GM19023 (cell line): Measurements from ENCODE around the gene ANK3.

Experiments
- ATAC-seq: cut with Tn5 transposase; IDR thresholded peaks from one replicate; pipeline ENCODE4 v1.9.1; 2021; ENCODE audit warnings: mild to moderate bottlenecking, moderate library complexity; ENCODE audit not compliant: unreplicated experiment

ANK3 gene

GRCh38 chr10:60286559-60286958 lies 103.1 kb downstream of the ANK3 start:
- no peak for ATAC-seq

GRCh38 chr10:60283397-60283796 lies 106.3 kb downstream of the ANK3 start:
- no peak for ATAC-seq

- no peak for ATAC-seq
These were observed 106.8 kb downstream of the ANK3 start for GRCh38 chr10:60282771-60283353.

- no peak for ATAC-seq
These were observed 107.8 kb downstream of the ANK3 start for GRCh38 chr10:60281792-60282353.

- ATAC-seq: no peak
These were observed 108.3 kb downstream of the ANK3 start for GRCh38 chr10:60281331-60281730.

- ATAC-seq: no peak
These were observed 109.2 kb downstream of the ANK3 start for GRCh38 chr10:60280475-60280874.

- ATAC-seq: no peak
These were observed 112.0 kb downstream of the ANK3 start for GRCh38 chr10:60277656-60278055.

GRCh38 chr10:60276232-60276631 lies 113.4 kb downstream of the ANK3 start:
- ATAC-seq: no peak

GRCh38 chr10:60271319-60272040 lies 118.2 kb downstream of the ANK3 start:
- no peak for ATAC-seq

GRCh38 chr10:60270426-60270825 lies 119.2 kb downstream of the ANK3 start:
- no peak for ATAC-seq

GRCh38 chr10:60267802-60268201 lies 121.9 kb downstream of the ANK3 start:
- ATAC-seq: no peak

- ATAC-seq: no peak
These were observed 123.2 kb downstream of the ANK3 start for GRCh38 chr10:60266513-60266912.

- ATAC-seq: no peak
These were observed 127.0 kb downstream of the ANK3 start for GRCh38 chr10:60262647-60263126.

GRCh38 chr10:60260321-60260720 lies 129.4 kb downstream of the ANK3 start:
- no peak for ATAC-seq

- ATAC-seq: no peak
These were observed 131.3 kb downstream of the ANK3 start for GRCh38 chr10:60258429-60258797.

GRCh38 chr10:60257767-60258428 lies 131.8 kb downstream of the ANK3 start:
- ATAC-seq: no peak

- ATAC-seq: no peak
These were observed 134.9 kb downstream of the ANK3 start for GRCh38 chr10:60254776-60255175.

- no peak for ATAC-seq
These were observed 136.2 kb downstream of the ANK3 start for GRCh38 chr10:60253484-60253883.

- no peak for ATAC-seq
These were observed 137.0 kb downstream of the ANK3 start for GRCh38 chr10:60252688-60253087.

- no peak for ATAC-seq
These were observed 143.3 kb downstream of the ANK3 start for GRCh38 chr10:60246382-60246781.

- ATAC-seq: no peak
These were observed 150.4 kb downstream of the ANK3 start for GRCh38 chr10:60239228-60239627.

GRCh38 chr10:60238759-60239100 lies 150.9 kb downstream of the ANK3 start:
- no peak for ATAC-seq
